ENCODE data around the gene DDT.
A peak's percentile ranks its signal among the peaks of the same experiment; 100 is the strongest.
"Not testable (repeated sequence)": the region's sequence is repeated elsewhere in the genome, so short reads cannot be mapped to it uniquely, and the experiment has no call there.

The DDT gene

DNA sequence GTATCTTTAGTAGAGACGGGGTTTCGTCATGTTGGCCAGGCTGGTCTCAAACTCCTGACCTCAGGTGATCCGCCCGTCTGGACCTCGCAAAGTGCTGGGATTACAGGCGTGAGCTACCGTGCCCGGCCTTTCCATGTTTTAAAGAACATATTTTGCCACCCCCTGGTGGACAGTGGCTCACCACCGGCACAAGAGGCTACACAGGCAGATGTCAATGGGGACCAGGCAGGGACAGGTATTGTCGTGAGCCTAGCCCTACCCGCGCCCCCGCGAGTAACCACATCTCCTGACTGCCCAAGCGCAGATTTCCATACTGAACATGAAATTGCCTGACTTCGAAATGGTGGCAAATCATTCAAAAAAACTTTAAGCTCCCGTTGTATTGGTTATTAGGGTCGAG is 8.1 kb downstream of the DDT start:
- not testable (repeated sequence) for H3K9me2 ChIP-seq (replicated peaks; ENCODE audit: control insufficient read depth, low read length); H3K4me1 ChIP-seq (ENCODE audit: control insufficient read depth, low read length); H3K4me2 ChIP-seq (ENCODE audit: low read length); H3K9me3 ChIP-seq (ENCODE audit: control insufficient read depth, insufficient read depth, low read length); H3K27ac ChIP-seq (ENCODE audit: low read depth, low read length); H3K27me3 ChIP-seq (ENCODE audit: control insufficient read depth, low read length); H3F3A ChIP-seq (ENCODE audit: control insufficient read depth, insufficient read depth); H3K4me3 ChIP-seq (ENCODE audit: low read length); H4K20me1 ChIP-seq (ENCODE audit: control insufficient read depth, insufficient read depth, low read depth, low read length)
- Histone ChIP-seq H3K36me3 (ENCODE audit: control insufficient read depth, low read length) (peaks cover 21% of the 10 kb centered on the region), H3K79me2 (ENCODE audit: control insufficient read depth, low read length) (peaks cover 22% of the 10 kb centered on the region)

DNA sequence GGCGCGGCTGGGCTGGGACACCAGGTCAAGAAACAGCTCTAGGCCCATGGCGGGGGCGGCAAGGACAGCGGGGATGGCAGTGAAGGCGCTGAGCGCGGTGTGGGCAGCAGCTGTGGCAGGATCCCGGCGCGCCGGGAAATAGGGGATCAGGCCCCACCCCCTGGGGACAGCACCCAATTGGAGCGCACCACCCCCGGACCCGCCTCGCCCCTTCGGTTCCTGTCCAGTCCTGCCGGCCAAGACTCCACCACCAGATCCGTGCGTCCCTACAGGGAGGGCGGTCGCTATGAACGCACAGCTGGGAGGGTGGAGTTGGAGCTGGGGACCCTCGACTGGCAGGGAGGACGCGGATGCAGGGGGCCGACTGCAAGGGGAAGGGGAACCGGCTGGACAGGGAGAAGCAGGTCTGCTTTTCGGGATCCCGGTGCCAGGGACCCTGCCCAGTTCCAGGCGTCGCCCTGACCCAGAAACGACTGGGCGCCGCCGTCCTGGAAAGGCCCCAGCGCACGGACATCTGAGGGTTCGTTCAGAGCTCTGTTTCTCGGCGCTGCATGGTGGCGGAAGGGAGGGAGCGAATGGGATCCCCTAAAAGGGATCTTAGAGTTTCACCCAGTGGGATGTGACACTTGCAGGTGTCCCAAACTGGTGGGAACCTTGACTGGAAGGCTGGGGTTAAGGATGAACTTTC is 13.0 kb downstream of the DDT start, which contains the start of gene GSTT2B:
GSTT2B (minus strand) TSS at position 112 of the 688 bp plus-strand sequence; CDS start at position 48, 64 bp downstream.
- H3K27me3 ChIP-seq (ENCODE audit: control insufficient read depth, low read length); H3K9me2 ChIP-seq (replicated peaks; ENCODE audit: control insufficient read depth, low read length); H3K4me2 ChIP-seq (ENCODE audit: low read length); H3K79me2 ChIP-seq (ENCODE audit: control insufficient read depth, low read length); H3K4me3 ChIP-seq (ENCODE audit: low read length); H3F3A ChIP-seq (ENCODE audit: control insufficient read depth, insufficient read depth); H3K4me1 ChIP-seq (ENCODE audit: control insufficient read depth, low read length); H3K9me3 ChIP-seq (ENCODE audit: control insufficient read depth, insufficient read depth, low read length); H4K20me1 ChIP-seq (ENCODE audit: control insufficient read depth, insufficient read depth, low read depth, low read length); H3K36me3 ChIP-seq (ENCODE audit: control insufficient read depth, low read length); H3K27ac ChIP-seq (ENCODE audit: low read depth, low read length): not testable (repeated sequence)

DNA sequence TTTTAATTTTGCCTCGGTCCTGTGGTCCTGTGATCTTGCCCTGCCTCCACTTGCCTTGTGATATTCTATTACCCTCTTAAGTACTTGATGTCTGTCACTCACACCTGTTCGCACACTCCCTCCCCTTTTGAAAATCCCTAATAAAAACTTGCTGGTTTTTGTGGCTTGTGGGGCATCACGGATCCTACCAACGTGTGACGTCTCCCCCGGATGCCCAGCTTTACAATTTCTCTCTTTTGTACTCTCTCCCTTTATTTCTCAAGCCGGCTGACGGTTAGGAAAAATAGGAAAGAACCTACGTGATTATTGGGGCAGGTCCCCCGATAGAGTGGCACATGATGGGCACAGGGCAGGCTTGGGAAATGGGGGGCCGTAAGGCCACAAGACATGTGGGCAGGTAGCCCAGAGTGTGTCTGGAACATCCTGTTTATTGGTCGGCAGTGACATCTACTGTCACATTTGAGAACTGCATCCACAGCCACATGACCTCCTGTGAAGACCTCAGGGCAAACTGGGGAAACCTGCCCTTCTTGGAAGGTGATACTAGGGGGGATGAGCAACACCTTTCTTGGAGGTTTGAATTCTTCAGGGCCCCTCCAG is 17.8 kb downstream of the DDT start:
- H3K4me3 ChIP-seq (ENCODE audit: low read length); H3K9me3 ChIP-seq (ENCODE audit: control insufficient read depth, insufficient read depth, low read length); H3K27me3 ChIP-seq (ENCODE audit: control insufficient read depth, low read length); H3F3A ChIP-seq (ENCODE audit: control insufficient read depth, insufficient read depth); H3K36me3 ChIP-seq (ENCODE audit: control insufficient read depth, low read length); H3K4me2 ChIP-seq (ENCODE audit: low read length); H3K79me2 ChIP-seq (ENCODE audit: control insufficient read depth, low read length); H3K4me1 ChIP-seq (ENCODE audit: control insufficient read depth, low read length); H3K9me2 ChIP-seq (replicated peaks; ENCODE audit: control insufficient read depth, low read length); H3K27ac ChIP-seq (ENCODE audit: low read depth, low read length); H4K20me1 ChIP-seq (ENCODE audit: control insufficient read depth, insufficient read depth, low read depth, low read length): not testable (repeated sequence)
- TF ChIP-seq, protein P1, sequence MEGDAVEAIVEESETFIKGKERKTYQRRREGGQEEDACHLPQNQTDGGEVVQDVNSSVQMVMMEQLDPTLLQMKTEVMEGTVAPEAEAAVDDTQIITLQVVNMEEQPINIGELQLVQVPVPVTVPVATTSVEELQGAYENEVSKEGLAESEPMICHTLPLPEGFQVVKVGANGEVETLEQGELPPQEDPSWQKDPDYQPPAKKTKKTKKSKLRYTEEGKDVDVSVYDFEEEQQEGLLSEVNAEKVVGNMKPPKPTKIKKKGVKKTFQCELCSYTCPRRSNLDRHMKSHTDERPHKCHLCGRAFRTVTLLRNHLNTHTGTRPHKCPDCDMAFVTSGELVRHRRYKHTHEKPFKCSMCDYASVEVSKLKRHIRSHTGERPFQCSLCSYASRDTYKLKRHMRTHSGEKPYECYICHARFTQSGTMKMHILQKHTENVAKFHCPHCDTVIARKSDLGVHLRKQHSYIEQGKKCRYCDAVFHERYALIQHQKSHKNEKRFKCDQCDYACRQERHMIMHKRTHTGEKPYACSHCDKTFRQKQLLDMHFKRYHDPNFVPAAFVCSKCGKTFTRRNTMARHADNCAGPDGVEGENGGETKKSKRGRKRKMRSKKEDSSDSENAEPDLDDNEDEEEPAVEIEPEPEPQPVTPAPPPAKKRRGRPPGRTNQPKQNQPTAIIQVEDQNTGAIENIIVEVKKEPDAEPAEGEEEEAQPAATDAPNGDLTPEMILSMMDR (IDR thresholded peaks at IDR 0.05; ENCODE audit: low read depth, low read length, poor library complexity, severe bottlenecking), result peak; percentile 77

DNA sequence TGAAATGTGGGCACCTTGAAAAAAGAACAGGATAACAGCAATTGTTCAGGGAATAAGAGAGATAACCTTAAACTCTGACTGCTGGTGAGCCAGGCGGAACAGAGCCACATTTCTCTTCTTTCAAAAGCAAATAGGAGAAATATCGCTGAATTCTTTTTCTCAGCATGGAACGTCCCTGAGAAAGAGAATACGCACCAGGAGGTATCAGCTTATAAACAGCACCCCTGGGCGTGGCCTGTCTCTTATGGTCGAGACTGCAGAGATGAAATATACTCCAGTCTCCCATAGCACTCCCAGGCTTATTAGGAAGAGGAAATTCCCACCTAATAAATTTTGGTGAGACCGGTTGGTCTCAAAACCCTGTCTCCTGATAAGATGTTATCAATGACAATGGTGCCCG is 18.4 kb downstream of the DDT start:
- not testable (repeated sequence) for H3K4me2 ChIP-seq (ENCODE audit: low read length); H3K27me3 ChIP-seq (ENCODE audit: control insufficient read depth, low read length); H3K4me1 ChIP-seq (ENCODE audit: control insufficient read depth, low read length); H3K4me3 ChIP-seq (ENCODE audit: low read length); H3F3A ChIP-seq (ENCODE audit: control insufficient read depth, insufficient read depth); H4K20me1 ChIP-seq (ENCODE audit: control insufficient read depth, insufficient read depth, low read depth, low read length); H3K9me3 ChIP-seq (ENCODE audit: control insufficient read depth, insufficient read depth, low read length); H3K27ac ChIP-seq (ENCODE audit: low read depth, low read length); H3K36me3 ChIP-seq (ENCODE audit: control insufficient read depth, low read length); H3K9me2 ChIP-seq (replicated peaks; ENCODE audit: control insufficient read depth, low read length); H3K79me2 ChIP-seq (ENCODE audit: control insufficient read depth, low read length)

DNA sequence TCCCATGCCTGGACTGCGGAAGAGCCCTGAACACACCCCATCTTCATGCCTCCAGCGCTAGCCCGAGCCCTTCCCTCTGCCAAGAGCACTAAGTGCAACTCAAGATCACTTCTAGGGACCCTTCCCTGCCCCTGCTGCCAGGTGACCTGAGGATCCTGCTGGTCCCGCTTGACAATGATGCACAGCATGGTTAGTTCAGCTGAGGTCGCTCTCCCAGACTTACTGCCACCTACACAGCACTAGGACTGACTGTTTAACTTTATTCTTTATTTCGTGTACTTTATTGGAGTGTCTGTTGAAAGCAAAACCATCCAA is 19.3 kb downstream of the DDT start:
- H3K9me2 ChIP-seq (replicated peaks; ENCODE audit: control insufficient read depth, low read length); H3K27me3 ChIP-seq (ENCODE audit: control insufficient read depth, low read length); H3K4me2 ChIP-seq (ENCODE audit: low read length); H3K4me1 ChIP-seq (ENCODE audit: control insufficient read depth, low read length); H4K20me1 ChIP-seq (ENCODE audit: control insufficient read depth, insufficient read depth, low read depth, low read length); H3K27ac ChIP-seq (ENCODE audit: low read depth, low read length); H3K4me3 ChIP-seq (ENCODE audit: low read length); H3K9me3 ChIP-seq (ENCODE audit: control insufficient read depth, insufficient read depth, low read length); H3F3A ChIP-seq (ENCODE audit: control insufficient read depth, insufficient read depth); H3K36me3 ChIP-seq (ENCODE audit: control insufficient read depth, low read length); H3K79me2 ChIP-seq (ENCODE audit: control insufficient read depth, low read length): not testable (repeated sequence)

DNA sequence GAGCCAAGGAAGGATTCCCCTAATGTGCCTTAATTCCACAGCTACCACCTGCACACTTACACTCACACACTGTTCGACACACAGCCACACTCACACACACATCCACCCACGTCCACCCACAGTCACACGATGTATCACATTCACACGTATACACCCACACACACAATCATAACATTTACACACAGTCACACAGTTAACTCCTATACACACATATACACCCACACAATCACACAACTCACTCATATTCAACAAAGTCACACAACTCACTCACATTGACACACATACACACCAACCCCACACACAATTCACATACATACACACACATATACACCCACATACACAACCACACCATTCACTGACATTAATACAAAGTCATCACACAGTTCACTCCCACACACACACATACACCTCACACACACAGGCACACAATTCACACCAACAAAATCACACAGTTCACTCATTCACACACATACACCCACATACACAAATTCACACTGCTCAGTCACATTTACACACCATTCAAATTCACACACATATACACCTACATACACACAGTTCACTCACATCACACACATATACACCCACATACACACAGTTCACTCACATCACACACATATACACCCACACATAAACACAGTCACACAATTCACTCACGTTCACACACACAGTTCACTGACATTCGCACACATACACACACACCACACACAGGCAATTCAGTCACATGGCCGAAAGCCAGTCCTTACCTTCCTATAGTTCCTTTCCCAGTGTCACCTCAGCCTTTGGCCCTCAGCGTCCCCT is 19.8 kb downstream of the DDT start:
- not testable (repeated sequence) for H4K20me1 ChIP-seq (ENCODE audit: control insufficient read depth, insufficient read depth, low read depth, low read length); H3K9me3 ChIP-seq (ENCODE audit: control insufficient read depth, insufficient read depth, low read length); H3F3A ChIP-seq (ENCODE audit: control insufficient read depth, insufficient read depth); H3K27me3 ChIP-seq (ENCODE audit: control insufficient read depth, low read length); H3K4me2 ChIP-seq (ENCODE audit: low read length); H3K4me3 ChIP-seq (ENCODE audit: low read length); H3K9me2 ChIP-seq (replicated peaks; ENCODE audit: control insufficient read depth, low read length); H3K36me3 ChIP-seq (ENCODE audit: control insufficient read depth, low read length); H3K79me2 ChIP-seq (ENCODE audit: control insufficient read depth, low read length); H3K4me1 ChIP-seq (ENCODE audit: control insufficient read depth, low read length); H3K27ac ChIP-seq (ENCODE audit: low read depth, low read length)

DNA sequence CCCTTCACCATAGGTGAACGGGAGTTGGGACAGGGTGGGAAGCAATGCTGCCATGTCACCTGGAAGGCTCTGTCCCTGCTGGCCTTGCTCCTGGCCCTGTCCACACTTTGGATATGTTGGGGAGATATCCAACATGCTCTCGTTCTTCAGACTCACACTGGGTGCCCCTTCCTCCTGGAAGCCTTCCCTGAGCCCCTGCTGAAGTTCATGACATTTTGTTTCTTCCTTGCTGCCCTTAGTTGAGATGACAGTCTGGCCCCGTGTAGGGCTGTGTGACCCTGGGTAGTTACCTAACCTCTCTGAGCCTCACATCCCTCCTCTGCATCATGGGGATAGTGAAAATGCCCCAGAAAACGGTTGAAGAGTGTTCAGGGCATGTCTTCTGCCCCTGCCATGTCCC is 20.8 kb downstream of the DDT start:
- not testable (repeated sequence) for H3K27ac ChIP-seq (ENCODE audit: low read depth, low read length); H4K20me1 ChIP-seq (ENCODE audit: control insufficient read depth, insufficient read depth, low read depth, low read length); H3K4me3 ChIP-seq (ENCODE audit: low read length); H3K4me2 ChIP-seq (ENCODE audit: low read length); H3K9me3 ChIP-seq (ENCODE audit: control insufficient read depth, insufficient read depth, low read length); H3K27me3 ChIP-seq (ENCODE audit: control insufficient read depth, low read length); H3F3A ChIP-seq (ENCODE audit: control insufficient read depth, insufficient read depth); H3K4me1 ChIP-seq (ENCODE audit: control insufficient read depth, low read length); H3K36me3 ChIP-seq (ENCODE audit: control insufficient read depth, low read length); H3K9me2 ChIP-seq (replicated peaks; ENCODE audit: control insufficient read depth, low read length); H3K79me2 ChIP-seq (ENCODE audit: control insufficient read depth, low read length)
